Neural crest cell (in vitro differentiated cells): ENCODE measurements around the gene TP53INP2. TPM values are rescaled to one million over a fixed set of nuclear protein-coding genes. Genes with fewer than 3 reads are reported as not detected.

ENCODE experiments used
- DNase-seq: peaks from one replicate; pipeline ENCODE4 v3.0.0; 2021; ENCODE audit warnings: low read depth, mixed read lengths, low spot score
- H3K27ac Mint-ChIP-seq: one replicate; pipeline ENCODE4 v1.8.0; 2021; ENCODE audit warnings: mild to moderate bottlenecking, mixed read lengths; ENCODE audit not compliant: unreplicated experiment
- H3K27me3 Mint-ChIP-seq: 2 replicates; pipeline ENCODE4 v1.8.0; 2021; ENCODE audit warnings: low read depth, mild to moderate bottlenecking, mixed read lengths
- H3K36me3 Mint-ChIP-seq: 2 replicates; pipeline ENCODE4 v1.8.0; 2021; ENCODE audit warnings: low read depth, mild to moderate bottlenecking, mixed read lengths
- H3K4me1 Mint-ChIP-seq: 2 replicates; pipeline ENCODE4 v1.8.0; 2021; ENCODE audit warnings: mixed read lengths
- H3K4me3 Mint-ChIP-seq: one replicate; pipeline ENCODE4 v1.8.0; 2021; ENCODE audit warnings: mild to moderate bottlenecking, mixed read lengths
- H3K9me3 Mint-ChIP-seq: 2 replicates; pipeline ENCODE4 v1.8.0; 2021; ENCODE audit warnings: mixed read lengths
- CTCF ChIP-seq: fragments of 200-600 bp; sonication (generic); conservative IDR thresholded peaks from 2 replicates; pipeline ENCODE4 v1.5.0; 2021; ENCODE audit warnings: antibody characterized with exemption, mild to moderate bottlenecking
- total RNA-seq: library from RNA; stranded (reverse); gene quantifications from 2 replicates; pipeline ENCODE4 v1.2.1, GENCODE V29; 2021

Gene TP53INP2
- total RNA-seq, 1 donor from 2014 or later, result 17.1 TPM

GRCh38 chr20:34703061-34703423 is 1.1 kb upstream of the TP53INP2 start:
- no peak for DNase-seq
- Mint-ChIP-seq H3K9me3 (no peaks in the 10 kb centered on the region), H3K36me3 (no peaks in the 10 kb centered on the region), H3K27me3 (peaks cover 36% of the 10 kb centered on the region), H3K27ac (no peak overlapping the region), H3K4me1 (peaks cover 28% of the 10 kb centered on the region), H3K4me3 (peak overlapping the region; percentile 95)
- no peak for TF ChIP-seq CTCF

- H3K9me3 Mint-ChIP-seq, result no peaks in the 10 kb centered on the region
- peaks cover 41% of the 10 kb centered on the region for H3K27me3 Mint-ChIP-seq
- no peak for DNase-seq
- TF ChIP-seq CTCF, result peak; percentile 16
- peaks cover 34% of the 10 kb centered on the region for H3K4me1 Mint-ChIP-seq
- H3K36me3 Mint-ChIP-seq, result no peaks in the 10 kb centered on the region
- peak overlapping the region; percentile 98 for H3K27ac Mint-ChIP-seq
- peak overlapping the region; percentile 95 for H3K4me3 Mint-ChIP-seq
Observed at GRCh38 chr20:34703424-34704176, 544 bp upstream of the TP53INP2 start.

- Mint-ChIP-seq H3K9me3 (no peaks in the 10 kb centered on the region), H3K4me3 (peak overlapping the region; percentile 95), H3K36me3 (no peaks in the 10 kb centered on the region), H3K27me3 (peaks cover 46% of the 10 kb centered on the region), H3K4me1 (peaks cover 36% of the 10 kb centered on the region), H3K27ac (peak overlapping the region; percentile 97)
- TF ChIP-seq CTCF, result no peak
- DNase-seq, result no peak
Observed at GRCh38 chr20:34705008-34705396, 858 bp downstream of the TP53INP2 start.

GRCh38 chr20:34705397-34706301 is 1.5 kb downstream of the TP53INP2 start:
- Mint-ChIP-seq H3K27me3 (peaks cover 50% of the 10 kb centered on the region), H3K4me1 (peaks cover 43% of the 10 kb centered on the region), H3K27ac (no peak overlapping the region), H3K9me3 (no peaks in the 10 kb centered on the region), H3K36me3 (no peaks in the 10 kb centered on the region), H3K4me3 (peak overlapping the region; percentile 95)
- no peak for DNase-seq
- peak; percentile 39 for TF ChIP-seq CTCF

GRCh38 chr20:34706302-34706875 is 2.2 kb downstream of the TP53INP2 start:
- no peak overlapping the region for H3K27ac Mint-ChIP-seq
- peaks cover 53% of the 10 kb centered on the region for H3K27me3 Mint-ChIP-seq
- TF ChIP-seq CTCF, result no peak
- DNase-seq, result no peak
- H3K36me3 Mint-ChIP-seq, result no peaks in the 10 kb centered on the region
- no peaks in the 10 kb centered on the region for H3K9me3 Mint-ChIP-seq
- peak overlapping the region; percentile 95 for H3K4me3 Mint-ChIP-seq
- H3K4me1 Mint-ChIP-seq, result peaks cover 44% of the 10 kb centered on the region
